Gastroesophageal sphincter (tissue), 3 donors: ENCODE results near the gene SYTL3.

ENCODE experiments used
- CTCF ChIP-seq, 4 experiments: fragments of 200-600 bp in 2 of 4; fragments of 450-650 bp in 2 of 4; sonication (generic) in 1 of 4; IDR thresholded peaks; one replicate each; pipeline ENCODE4 v1.5.1; 2017 to 2019; ENCODE audit warnings: antibody characterized with exemption in 4 of 4, mild to moderate bottlenecking in 2 of 4, moderate library complexity in 2 of 4
- EP300 ChIP-seq: sonication (generic); formaldehyde crosslinking; IDR thresholded peaks from one replicate; pipeline ENCODE4 v1.6.1; 2017; ENCODE audit warnings: antibody characterized with exemption, mild to moderate bottlenecking
- POLR2AphosphoS5 ChIP-seq: sonication (generic); formaldehyde crosslinking; IDR thresholded peaks from one replicate; pipeline ENCODE4 v1.6.1; 2017; ENCODE audit warnings: antibody characterized with exemption

- TF ChIP-seq POLR2AphosphoS5 (no peak), EP300 (no peak), CTCF (IDR thresholded peaks at IDR 0.05) (no peak)
Observed at GRCh38 chr6:158763434-158764182, 113.8 kb downstream of the SYTL3 start.
